Measurements from ENCODE around the gene ABCA4.

The ABCA4 gene

GRCh38 chr1:94000510-94001282, 120.3 kb downstream of the ABCA4 start:
- no peak for TF ChIP-seq FOXM1 (IDR thresholded peaks at IDR 0.05; ENCODE audit: borderline replicate concordance, low read depth)
- no peak for TF ChIP-seq MAX (IDR thresholded peaks at IDR 0.05)

DNA sequence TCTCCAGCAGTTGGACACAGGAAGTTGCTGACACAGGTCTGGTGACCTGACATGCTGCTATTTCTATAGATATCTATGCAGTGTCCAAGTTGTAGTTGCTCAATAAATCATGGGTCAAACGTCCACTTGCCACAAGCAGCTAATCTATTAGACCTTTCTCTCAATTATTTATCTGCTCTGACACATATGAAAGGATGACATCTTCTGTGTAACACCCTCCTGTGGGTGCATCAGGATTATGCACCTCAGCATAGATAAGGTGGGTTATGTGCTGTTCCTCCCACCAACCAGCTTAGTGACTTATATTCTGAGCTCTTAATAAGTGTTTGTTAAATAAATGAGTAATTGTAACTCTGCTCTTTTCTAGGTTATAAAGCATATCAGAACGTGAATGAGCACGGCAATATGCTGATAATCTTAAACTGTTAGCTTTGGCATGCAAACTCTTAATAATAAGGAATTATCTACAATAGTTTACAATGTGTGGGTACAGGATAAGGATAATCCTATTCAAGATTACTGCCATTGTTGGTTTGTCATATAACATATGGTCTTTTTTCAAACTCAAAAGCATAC, 121.0 kb downstream of the ABCA4 start:
- TF ChIP-seq NFIC (IDR thresholded peaks at IDR 0.05) = no peak
- TF ChIP-seq FOXM1 (IDR thresholded peaks at IDR 0.05; ENCODE audit: borderline replicate concordance, low read depth) = no peak
- no peak for TF ChIP-seq USF1 (IDR thresholded peaks at IDR 0.05)
- TF ChIP-seq, protein P1, sequence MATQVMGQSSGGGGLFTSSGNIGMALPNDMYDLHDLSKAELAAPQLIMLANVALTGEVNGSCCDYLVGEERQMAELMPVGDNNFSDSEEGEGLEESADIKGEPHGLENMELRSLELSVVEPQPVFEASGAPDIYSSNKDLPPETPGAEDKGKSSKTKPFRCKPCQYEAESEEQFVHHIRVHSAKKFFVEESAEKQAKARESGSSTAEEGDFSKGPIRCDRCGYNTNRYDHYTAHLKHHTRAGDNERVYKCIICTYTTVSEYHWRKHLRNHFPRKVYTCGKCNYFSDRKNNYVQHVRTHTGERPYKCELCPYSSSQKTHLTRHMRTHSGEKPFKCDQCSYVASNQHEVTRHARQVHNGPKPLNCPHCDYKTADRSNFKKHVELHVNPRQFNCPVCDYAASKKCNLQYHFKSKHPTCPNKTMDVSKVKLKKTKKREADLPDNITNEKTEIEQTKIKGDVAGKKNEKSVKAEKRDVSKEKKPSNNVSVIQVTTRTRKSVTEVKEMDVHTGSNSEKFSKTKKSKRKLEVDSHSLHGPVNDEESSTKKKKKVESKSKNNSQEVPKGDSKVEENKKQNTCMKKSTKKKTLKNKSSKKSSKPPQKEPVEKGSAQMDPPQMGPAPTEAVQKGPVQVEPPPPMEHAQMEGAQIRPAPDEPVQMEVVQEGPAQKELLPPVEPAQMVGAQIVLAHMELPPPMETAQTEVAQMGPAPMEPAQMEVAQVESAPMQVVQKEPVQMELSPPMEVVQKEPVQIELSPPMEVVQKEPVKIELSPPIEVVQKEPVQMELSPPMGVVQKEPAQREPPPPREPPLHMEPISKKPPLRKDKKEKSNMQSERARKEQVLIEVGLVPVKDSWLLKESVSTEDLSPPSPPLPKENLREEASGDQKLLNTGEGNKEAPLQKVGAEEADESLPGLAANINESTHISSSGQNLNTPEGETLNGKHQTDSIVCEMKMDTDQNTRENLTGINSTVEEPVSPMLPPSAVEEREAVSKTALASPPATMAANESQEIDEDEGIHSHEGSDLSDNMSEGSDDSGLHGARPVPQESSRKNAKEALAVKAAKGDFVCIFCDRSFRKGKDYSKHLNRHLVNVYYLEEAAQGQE (IDR thresholded peaks at IDR 0.05; ENCODE audit: low read depth) = no peak
- TF ChIP-seq MAX (IDR thresholded peaks at IDR 0.05) = no peak
- TF ChIP-seq TCF12 (IDR thresholded peaks at IDR 0.05; ENCODE audit: low read depth) = no peak
- TF ChIP-seq TAF1 (IDR thresholded peaks at IDR 0.05; ENCODE audit: low read depth) = no peak
- no peak for TF ChIP-seq EP300 (IDR thresholded peaks at IDR 0.05; ENCODE audit: borderline replicate concordance)
- no peak for TF ChIP-seq CEBPB (IDR thresholded peaks at IDR 0.05)
- TF ChIP-seq RAD21 (IDR thresholded peaks at IDR 0.05; ENCODE audit: low read depth) = no peak
- TF ChIP-seq CREB1 (IDR thresholded peaks at IDR 0.05; ENCODE audit: low read depth) = no peak
- no peak for TF ChIP-seq YY1 (IDR thresholded peaks at IDR 0.05; ENCODE audit: low read depth)
- TF ChIP-seq ZBTB7A (IDR thresholded peaks at IDR 0.05; ENCODE audit: low read depth) = no peak
- TF ChIP-seq TEAD4 (IDR thresholded peaks at IDR 0.05) = no peak
- TF ChIP-seq EGR1 (IDR thresholded peaks at IDR 0.05) = no peak

DNA sequence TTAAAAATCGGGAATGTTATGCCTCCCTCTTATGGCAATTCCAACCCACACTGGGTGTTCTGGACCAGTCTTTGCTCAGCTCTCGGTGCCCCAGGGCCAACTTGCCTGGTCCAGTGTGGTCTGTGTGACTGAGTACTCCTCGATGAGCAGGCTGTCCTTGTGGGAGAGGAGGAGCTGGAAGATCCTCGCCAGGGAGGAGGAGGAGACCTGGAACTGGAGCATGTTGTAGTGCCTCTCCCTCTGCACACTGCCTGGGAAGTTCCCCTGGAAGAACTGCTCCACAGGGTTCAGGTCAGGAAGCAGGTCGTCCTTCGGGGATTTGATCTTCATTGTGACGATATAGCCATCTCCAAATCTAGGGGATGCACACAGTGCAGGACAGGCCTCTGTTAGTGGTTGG, 123.2 kb downstream of the ABCA4 start:
- no peak for TF ChIP-seq USF1 (IDR thresholded peaks at IDR 0.05)
- TF ChIP-seq TCF12 (IDR thresholded peaks at IDR 0.05; ENCODE audit: low read depth) = no peak
- TF ChIP-seq, protein P1 (IDR thresholded peaks at IDR 0.05; ENCODE audit: low read depth) = no peak
- no peak for TF ChIP-seq NFIC (IDR thresholded peaks at IDR 0.05)
- no peak for TF ChIP-seq CEBPB (IDR thresholded peaks at IDR 0.05)
- no peak for TF ChIP-seq ZBTB7A (IDR thresholded peaks at IDR 0.05; ENCODE audit: low read depth)
- TF ChIP-seq EP300 (IDR thresholded peaks at IDR 0.05; ENCODE audit: borderline replicate concordance) = no peak
- no peak for TF ChIP-seq TEAD4 (IDR thresholded peaks at IDR 0.05)
- no peak for TF ChIP-seq FOXM1 (IDR thresholded peaks at IDR 0.05; ENCODE audit: borderline replicate concordance, low read depth)

DNA sequence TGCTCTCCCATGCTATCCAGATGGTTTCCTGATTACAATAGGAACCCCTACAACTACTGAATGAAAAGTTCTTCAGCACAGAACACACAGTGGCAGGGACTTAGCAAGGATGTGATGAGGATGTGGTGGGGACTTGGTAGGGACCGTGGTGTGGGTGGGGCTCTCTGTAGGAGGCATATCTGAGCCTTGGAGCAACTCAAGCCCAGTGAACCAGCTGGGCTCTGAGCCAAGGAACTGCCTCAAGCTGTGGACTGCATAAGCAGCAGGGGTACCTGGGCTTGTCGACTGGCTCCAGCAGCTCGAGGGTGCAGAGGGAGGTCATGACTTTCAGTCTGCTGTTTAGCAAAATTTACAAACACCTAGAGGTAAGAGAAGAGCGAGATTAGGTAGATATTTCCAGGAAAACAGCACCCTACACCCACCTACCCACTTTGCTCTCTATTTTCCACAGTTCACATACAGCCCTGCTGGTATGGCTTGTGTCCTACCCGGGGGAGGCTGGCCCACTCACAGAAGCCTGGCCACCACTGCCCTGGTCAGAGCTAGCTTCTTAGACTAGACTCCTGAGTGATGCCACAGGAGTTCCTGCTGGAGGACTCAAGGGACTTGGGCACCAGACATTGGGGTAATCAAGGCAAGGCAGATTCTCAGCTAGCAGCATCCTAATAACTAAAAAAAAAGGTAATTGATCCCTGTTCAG, 125.0 kb downstream of the ABCA4 start:
- TF ChIP-seq NFIC (IDR thresholded peaks at IDR 0.05) = peak; percentile 64
- no peak for TF ChIP-seq CEBPB (IDR thresholded peaks at IDR 0.05)

DNA sequence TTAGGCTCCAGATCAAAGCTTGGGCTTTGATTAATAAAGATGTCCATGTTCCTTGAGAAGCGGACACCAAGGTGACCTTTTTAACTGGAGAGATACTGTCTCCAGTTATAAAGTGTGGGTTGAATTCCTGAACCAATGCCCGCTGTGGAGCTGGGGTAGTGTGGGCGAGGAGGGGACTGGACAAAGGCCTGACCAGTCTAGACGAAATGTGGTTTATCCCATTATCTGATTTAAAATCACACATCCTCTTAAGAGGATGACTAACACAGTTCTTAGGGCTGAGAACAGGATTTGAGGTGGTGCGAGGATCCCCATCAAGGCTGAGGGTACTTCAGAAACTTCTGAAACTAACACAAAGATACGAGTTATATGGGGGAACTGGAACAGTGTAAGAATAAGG, 127.2 kb downstream of the ABCA4 start:
- TF ChIP-seq FOXM1 (IDR thresholded peaks at IDR 0.05; ENCODE audit: borderline replicate concordance, low read depth) (no peak), RAD21 (IDR thresholded peaks at IDR 0.05; ENCODE audit: low read depth) (no peak), MAX (IDR thresholded peaks at IDR 0.05) (no peak), USF1 (IDR thresholded peaks at IDR 0.05) (no peak), EP300 (IDR thresholded peaks at IDR 0.05; ENCODE audit: borderline replicate concordance) (no peak), ZBTB7A (IDR thresholded peaks at IDR 0.05; ENCODE audit: low read depth) (no peak), YY1 (IDR thresholded peaks at IDR 0.05; ENCODE audit: low read depth) (no peak), CEBPB (IDR thresholded peaks at IDR 0.05) (no peak), NFIC (IDR thresholded peaks at IDR 0.05) (no peak), TAF1 (IDR thresholded peaks at IDR 0.05; ENCODE audit: low read depth) (no peak), TCF12 (IDR thresholded peaks at IDR 0.05; ENCODE audit: low read depth) (no peak), EGR1 (IDR thresholded peaks at IDR 0.05) (no peak), CREB1 (IDR thresholded peaks at IDR 0.05; ENCODE audit: low read depth) (no peak)
- TF ChIP-seq, protein P1 (IDR thresholded peaks at IDR 0.05; ENCODE audit: low read depth) = no peak
